ENCODE results near the gene TMEM43. TPM values are rescaled to one million over a fixed set of nuclear protein-coding genes. Genes with fewer than 3 reads are reported as not detected.

The TMEM43 gene
- total RNA-seq, 1 experiment from 2014 or later = 97.8 TPM

- no peaks in the 10 kb centered on the region for H3K27me3 ChIP-seq
- no peak for DNase-seq
- H3K4me3 ChIP-seq = no peak overlapping the region
- no peaks in the 10 kb centered on the region for H3K9me3 ChIP-seq
- H3K36me3 ChIP-seq = peaks cover 8% of the 10 kb centered on the region; the same call in 1 of the 2 replicates
These were observed 50.7 kb downstream of the TMEM43 start for GRCh38 chr3:14175383-14176037.

- no peak for DNase-seq
These were observed 52.9 kb downstream of the TMEM43 start for GRCh38 chr3:14177580-14178246.

GRCh38 chr3:14178247-14179113 lies 53.6 kb downstream of the TMEM43 start, which contains the start of the genes LSM3 and XPC:
LSM3 (plus strand) TSS chr3:14178817; CDS start chr3:14178861, 44 bp downstream.
XPC (minus strand) TSS chr3:14178601; CDS start chr3:14178568, 33 bp downstream.
- DNase-seq = peak; percentile 84
- Histone ChIP-seq H3K36me3 (peaks cover 11% of the 10 kb centered on the region), H3K27me3 (no peaks in the 10 kb centered on the region), H3K9me3 (no peaks in the 10 kb centered on the region), H3K4me3 (peak within 1 kb of the TSS; percentile 77)

More at GRCh38 chr3:14177580-14178246, 52.9 kb downstream of the TMEM43 start:
- Histone ChIP-seq H3K4me3 (peak overlapping the region; percentile 77), H3K36me3 (peaks cover 11% of the 10 kb centered on the region), H3K27me3 (no peaks in the 10 kb centered on the region), H3K9me3 (no peaks in the 10 kb centered on the region)

DNA sequence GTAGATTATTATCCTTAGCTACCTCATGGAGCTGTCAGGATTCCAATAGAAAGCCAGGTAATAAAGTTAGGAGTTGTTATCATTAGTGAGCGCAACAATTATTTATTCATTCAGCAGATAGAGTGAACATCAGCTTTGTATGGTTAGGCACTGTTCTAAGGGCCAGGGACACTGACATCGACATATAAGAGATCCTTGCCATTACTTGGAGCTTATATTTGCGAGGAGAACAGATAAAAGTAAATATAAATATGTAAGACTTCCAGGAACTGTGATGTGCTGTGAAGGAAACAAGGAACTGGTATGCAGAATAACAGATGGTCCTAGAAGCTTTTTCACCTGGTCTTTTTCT lies 54.2 kb downstream of the TMEM43 start:
- no peak for DNase-seq
- no peaks in the 10 kb centered on the region for H3K9me3 ChIP-seq
- H3K36me3 ChIP-seq = peaks cover 14% of the 10 kb centered on the region
- no peaks in the 10 kb centered on the region for H3K27me3 ChIP-seq
- H3K4me3 ChIP-seq = peak overlapping the region; percentile 77

DNA sequence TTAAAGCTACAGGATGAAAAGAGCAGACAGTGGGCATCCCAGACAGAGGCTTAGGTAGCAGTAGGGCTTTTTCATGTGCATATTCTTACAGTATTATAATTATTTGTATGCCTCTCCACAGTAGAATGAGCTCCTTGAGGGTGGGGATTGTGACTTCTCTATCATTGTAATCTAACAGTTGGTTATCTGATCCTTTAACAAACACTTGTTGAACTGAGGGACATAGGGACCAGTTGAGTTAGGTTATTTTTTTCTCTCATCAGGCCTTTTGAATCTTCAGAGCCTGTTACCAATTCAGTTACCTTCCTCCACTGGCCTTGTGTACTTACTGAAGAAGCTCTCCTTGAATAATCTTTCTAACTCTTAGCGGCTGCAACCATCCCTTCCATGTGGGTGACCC lies 54.9 kb downstream of the TMEM43 start:
- no peak for DNase-seq
- Histone ChIP-seq H3K9me3 (no peaks in the 10 kb centered on the region), H3K36me3 (peaks cover 16% of the 10 kb centered on the region), H3K4me3 (peak overlapping the region; percentile 77), H3K27me3 (no peaks in the 10 kb centered on the region)

GRCh38 chr3:14181253-14181652 lies 56.4 kb downstream of the TMEM43 start:
- no peak for DNase-seq
- H3K4me3 ChIP-seq = no peak overlapping the region
- H3K9me3 ChIP-seq = no peaks in the 10 kb centered on the region
- peaks cover 18% of the 10 kb centered on the region for H3K36me3 ChIP-seq
- H3K27me3 ChIP-seq = no peaks in the 10 kb centered on the region

GRCh38 chr3:14183015-14183577 lies 58.2 kb downstream of the TMEM43 start:
- H3K27me3 ChIP-seq = no peaks in the 10 kb centered on the region
- no peak for DNase-seq
- no peaks in the 10 kb centered on the region for H3K9me3 ChIP-seq
- peaks cover 21% of the 10 kb centered on the region for H3K36me3 ChIP-seq
- no peak overlapping the region for H3K4me3 ChIP-seq

DNA sequence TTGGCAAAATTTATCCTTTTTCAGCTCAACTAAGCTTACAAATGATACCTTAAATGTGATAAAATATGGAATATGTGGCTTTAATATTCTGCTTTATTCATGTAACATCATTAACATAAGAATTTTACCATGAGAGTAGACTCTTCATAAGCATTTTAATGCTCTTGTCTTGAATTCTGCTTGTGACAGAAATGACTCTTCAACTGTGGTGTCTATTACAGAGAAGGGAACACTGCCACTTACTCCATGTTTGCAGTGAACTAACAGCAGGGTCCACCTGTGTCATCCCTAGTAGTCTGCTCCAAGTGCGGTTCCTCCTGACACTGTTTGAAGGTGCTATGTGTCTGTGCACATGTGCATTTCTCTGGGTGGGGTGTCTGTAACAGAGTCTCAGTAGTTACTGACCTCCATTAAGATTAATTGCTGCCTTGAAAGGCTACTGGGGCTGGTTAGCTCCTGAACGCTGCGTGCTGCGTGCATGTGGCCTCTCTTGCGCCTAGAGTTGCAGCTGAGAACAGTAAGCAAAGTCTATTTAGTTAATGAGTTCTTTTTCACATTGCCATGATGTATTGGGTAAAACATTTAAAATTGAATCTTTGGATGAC lies 62.1 kb downstream of the TMEM43 start:
- DNase-seq = no peak
- Histone ChIP-seq H3K9me3 (no peaks in the 10 kb centered on the region), H3K27me3 (no peaks in the 10 kb centered on the region), H3K36me3 (peaks cover 22% of the 10 kb centered on the region), H3K4me3 (no peak overlapping the region)

DNA sequence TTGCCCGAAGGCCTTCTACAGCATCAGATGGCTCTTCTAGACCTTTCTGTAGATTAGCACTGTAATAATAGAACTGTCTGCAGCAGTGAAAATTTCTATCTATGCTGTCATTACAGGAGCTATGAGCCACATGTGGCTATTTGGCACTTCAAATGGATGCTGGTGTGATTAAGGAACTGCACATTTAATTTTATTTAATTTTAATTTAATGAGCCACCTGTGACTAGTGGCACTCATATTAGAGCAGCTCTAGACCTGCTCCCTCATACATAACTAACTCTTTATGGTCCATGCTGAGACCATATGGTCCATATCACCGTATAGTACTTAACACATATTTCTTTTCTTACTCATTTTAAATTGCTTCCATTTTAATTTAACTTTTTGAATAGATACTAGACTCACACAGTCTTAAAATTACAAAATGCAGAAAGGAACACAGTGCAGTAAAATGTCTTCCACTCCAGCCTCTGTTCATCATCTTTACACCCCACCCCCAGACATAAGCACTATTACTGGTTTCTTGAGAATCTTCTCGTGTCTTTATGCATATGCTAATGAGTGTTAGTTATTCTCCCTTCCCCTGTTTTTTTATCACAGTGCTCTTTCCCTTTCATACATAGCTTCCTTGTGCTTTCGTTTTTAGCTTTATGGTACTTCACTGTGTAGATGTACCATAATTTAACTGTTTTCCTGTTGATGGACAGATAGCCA lies 63.3 kb downstream of the TMEM43 start:
- no peak for DNase-seq
- Histone ChIP-seq H3K36me3 (peaks cover 22% of the 10 kb centered on the region), H3K4me3 (no peak overlapping the region), H3K9me3 (no peaks in the 10 kb centered on the region), H3K27me3 (no peaks in the 10 kb centered on the region)

Other genes with a start within 250 kb of the TMEM43 start
- not detected in 2 replicates for gene WNT7A, start 245.0 kb upstream of the TMEM43 start, total RNA-seq (2014; rRNA removed; shearing (Covaris generic); ENCODE audit: low replicate concordance)
- 22.0 and 24.3 TPM in 2 replicates for gene CHCHD4, start 182 bp upstream of the TMEM43 start, total RNA-seq (2014; rRNA removed; shearing (Covaris generic); ENCODE audit: low replicate concordance)
- gene XPC, start 53.5 kb downstream of the TMEM43 start, total RNA-seq (2014; rRNA removed; shearing (Covaris generic); ENCODE audit: low replicate concordance) = 8.2 and 12.0 TPM in 2 replicates
- 19.7 and 27.5 TPM in 2 replicates for gene LSM3, start 53.8 kb downstream of the TMEM43 start, total RNA-seq (2014; rRNA removed; shearing (Covaris generic); ENCODE audit: low replicate concordance)